IPS-18c (cell line): Measurements from ENCODE around the gene TAOK1.

ENCODE experiments used
- H3K4me3 ChIP-seq: 2 replicates; pipeline ENCODE4 v1.7.0; 2013; ENCODE audit warnings: low read depth, mild to moderate bottlenecking, low read length, moderate library complexity; ENCODE audit not compliant: insufficient read depth
- H3K9me3 ChIP-seq: one replicate; pipeline ENCODE4 v1.6.1; 2013; ENCODE audit warnings: mild to moderate bottlenecking, low read length, moderate library complexity; ENCODE audit not compliant: control insufficient read depth, insufficient read depth

Gene TAOK1

DNA sequence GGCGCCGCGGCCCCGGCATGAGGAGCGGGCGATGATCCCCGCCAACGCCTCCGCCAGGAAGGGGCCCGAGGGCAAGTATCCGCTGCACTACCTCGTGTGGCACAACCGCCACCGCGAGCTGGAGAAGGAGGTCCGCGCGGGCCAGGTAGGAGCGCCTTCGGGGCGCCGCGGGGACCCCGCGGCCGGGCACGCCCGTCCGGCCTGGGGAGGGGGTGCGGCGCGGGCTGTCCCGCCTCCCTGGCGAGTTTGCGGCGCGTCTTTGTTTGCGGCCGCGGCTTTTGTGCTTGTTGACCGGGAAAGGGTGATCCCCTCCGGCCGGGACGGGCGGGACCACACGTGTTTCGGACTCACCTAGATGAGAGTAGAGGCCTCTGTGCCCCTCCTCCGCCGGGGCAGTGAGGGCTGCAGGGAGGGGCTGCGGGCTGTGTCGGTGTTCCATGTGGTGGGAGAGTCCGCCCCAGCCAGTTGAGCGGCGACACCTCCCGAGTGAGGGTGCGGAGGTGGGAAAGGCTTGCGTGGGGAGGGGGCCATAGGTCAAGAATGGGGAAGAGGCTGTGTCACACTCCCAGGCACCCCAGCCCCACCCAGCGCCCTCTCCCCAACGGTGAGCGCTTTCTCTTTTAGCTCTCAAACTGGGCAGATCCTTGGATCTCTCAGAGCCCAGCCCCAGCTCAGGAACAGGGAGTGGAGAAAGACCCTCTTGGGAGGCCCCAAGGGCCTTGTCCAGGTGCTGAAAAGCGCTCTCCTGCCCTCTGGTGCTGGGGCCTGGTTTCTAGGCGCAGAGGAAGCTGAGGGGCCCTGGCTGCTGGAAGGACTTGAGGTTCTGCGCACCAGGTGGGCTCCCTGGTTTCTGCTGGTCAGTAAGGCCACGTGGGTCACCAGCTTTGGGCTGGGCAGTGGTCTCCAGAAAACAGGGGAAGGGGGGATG, 203.7 kb downstream of the TAOK1 start:
- Histone ChIP-seq H3K4me3 (peak overlapping the region; percentile 78), H3K9me3 (no peaks in the 10 kb centered on the region)

DNA sequence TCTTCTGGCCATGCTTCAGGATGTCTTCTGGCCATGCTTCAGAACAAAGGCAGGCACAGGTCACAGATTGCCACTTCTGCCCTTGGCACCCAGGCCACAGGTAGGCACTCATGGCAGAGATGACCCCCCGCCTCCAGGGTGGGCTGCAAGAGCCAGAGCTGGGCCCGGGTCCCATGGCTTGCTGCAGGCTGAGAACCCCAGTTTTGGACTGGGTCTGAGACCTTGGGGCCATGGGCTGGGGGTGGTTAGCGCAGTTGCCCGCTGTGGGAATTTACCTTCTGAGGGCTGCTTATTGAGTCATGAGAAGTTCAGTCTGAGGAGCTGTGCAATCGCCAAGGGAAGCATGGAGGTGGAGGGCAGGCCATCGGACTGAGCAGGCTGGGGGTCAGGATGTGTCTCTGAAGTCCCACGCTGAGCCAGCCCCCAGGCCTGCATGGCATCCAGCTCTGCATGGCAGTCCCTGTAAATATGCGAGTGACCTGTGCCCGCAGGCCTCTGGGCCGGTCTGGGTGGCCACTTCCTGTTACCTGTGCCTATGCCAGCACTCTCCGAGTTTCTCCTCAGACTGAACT, 204.4 kb downstream of the TAOK1 start:
- Histone ChIP-seq H3K9me3 (no peaks in the 10 kb centered on the region), H3K4me3 (peak overlapping the region; percentile 78; the same call in 1 of the 2 replicates)

DNA sequence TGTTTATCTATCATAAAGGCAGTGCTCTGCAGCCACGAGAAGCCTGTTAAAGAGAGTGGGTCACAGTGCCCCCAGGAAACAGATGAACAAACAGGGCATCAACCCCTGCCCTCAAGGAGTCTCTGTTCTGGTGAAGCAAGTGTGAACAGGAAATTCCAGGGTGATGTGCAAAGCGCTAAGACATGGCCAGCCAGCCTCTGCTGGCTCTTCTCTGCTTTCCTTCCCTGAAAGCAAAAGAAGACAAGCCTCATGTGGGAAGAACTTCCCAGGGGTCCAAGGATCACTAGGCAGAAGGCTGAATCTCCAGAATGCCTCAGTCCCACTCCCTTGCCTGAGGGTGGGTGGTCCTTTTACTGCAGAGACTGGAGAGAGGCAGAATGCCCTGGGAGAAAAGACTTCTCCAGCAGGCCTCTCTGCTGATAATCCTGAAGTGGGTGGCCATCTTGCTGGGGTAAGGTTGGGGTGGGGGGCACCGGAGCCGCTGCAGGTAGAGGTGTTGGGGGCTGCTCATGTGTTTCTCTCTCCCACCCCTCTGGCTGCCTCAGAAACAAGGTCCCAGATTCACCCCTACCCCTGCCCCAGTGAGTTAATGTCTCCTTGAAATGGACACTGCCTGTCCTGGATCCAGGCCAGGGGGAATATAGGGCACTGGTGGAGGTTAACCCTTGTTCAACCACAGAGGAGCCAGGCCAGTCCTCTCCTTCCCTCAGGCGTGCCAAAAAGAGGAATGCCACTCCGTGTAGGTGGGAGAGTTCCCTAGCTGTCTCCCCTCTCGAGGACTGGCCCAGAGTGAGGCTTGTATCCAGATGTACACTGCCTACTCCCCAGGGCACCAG, 205.2 kb downstream of the TAOK1 start:
- Histone ChIP-seq H3K4me3 (no peak overlapping the region), H3K9me3 (no peaks in the 10 kb centered on the region)

DNA sequence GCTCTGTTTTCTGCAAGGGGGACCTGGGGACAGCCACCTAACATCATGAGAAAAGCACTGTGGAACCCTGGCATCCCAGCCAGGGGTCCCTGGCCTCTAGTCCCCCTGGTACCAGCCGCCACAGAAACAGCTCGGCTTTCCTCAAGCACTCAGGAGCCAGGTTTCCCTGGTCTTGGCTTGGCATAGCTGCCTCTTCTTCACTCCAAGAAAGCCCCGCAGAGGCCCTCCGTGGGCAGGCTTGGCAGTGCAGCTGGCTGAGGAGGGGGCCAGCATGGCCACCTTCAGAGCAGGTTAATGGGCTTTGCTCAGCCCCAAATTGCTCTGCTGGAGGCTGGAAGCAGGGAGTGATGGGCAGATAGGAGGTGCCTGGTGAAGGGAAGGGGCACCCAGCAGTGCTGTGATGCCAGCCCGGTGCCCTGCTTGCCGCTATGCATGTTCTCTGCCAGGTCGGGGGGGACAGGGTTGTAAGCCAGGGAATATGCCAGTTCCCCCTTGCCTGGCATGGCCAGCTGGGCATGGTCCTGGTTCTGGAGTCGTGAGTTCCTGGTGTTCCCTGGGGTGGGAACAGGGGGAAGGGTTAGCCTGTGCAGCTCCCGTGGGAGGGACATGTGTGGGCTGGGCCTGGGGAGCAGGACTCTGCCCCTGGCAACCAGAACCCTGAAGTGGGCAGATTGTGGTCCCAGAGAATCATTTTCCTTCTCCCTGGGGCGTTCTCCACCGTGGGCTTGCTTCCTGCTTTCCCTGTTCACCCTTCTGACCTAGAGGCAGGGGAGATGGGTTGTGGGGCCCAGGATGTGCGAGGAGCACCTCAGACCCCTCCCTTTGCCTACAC, 206.0 kb downstream of the TAOK1 start:
- Histone ChIP-seq H3K9me3 (no peaks in the 10 kb centered on the region), H3K4me3 (no peak overlapping the region)

DNA sequence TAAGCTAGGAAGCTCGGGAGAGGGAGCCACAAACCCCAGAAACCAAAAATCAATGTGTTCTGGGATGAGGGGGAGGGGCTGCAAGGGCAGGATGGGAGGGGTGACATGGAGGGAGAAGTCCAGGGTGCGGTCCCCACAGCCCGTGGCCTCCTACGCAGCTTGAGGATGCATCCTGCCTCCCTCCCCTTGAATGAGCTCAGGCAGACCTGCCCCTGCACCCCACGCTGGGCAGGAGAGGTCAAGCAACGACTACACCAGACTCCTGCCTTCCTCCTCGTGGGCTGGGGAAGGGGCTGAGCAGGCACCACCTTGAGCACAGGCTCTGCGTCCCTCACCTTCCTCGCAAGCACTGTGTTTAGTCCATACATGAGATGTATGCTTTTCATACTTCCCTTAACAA, 206.6 kb downstream of the TAOK1 start:
- Histone ChIP-seq H3K4me3 (no peak overlapping the region), H3K9me3 (no peaks in the 10 kb centered on the region)

DNA sequence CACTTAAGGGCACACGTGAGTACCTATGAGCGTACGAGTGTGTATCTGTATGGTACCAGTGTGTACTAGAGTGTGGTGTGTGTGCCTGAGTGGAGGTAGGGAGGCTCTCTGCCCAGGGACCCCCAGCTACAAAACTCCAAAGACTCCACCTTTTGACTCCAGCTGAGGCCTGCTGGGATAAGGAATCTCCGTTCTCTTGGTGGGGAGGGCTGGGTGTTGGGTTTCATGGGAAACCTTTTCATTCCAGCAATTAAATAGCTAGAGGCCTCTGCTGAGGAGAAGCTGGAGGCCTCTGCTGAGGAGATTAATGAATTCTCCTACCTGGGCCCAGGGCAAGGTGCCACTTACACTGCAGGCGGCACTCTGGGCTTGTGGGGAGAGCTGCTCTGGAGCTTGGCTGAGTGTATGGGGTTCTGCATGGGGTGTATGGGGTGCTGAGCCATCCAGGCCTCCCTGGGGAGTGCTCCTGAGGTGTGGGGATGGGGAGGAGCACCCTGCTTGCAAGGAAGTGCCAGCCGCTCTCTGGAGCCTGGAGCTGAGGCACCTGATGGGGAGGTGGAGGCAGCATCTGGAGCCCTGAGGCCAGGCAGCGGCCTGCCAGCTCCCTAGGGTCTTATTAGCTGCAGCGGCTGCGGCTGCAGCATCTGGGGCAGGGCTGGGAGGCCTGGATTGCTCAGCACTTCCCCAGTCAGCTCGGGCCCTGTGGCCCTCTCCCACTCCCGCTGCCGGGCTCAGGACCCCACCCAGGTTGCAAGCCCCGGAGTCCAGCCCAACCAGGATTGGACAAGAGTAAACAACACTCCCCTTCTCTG, 207.4 kb downstream of the TAOK1 start:
- no peak overlapping the region for H3K4me3 ChIP-seq
- no peaks in the 10 kb centered on the region for H3K9me3 ChIP-seq
